GM12801 (cell line): ENCODE data around the gene MAN2C1.

Experiments
- TF ChIP-seq, protein P1 (sequence below): IDR thresholded peaks from one replicate; pipeline ENCODE4 v1.5.1; 2011; ENCODE audit warnings: control low read depth; ENCODE audit not compliant: insufficient read length; ENCODE audit errors: extremely low read depth

MAN2C1 gene

DNA sequence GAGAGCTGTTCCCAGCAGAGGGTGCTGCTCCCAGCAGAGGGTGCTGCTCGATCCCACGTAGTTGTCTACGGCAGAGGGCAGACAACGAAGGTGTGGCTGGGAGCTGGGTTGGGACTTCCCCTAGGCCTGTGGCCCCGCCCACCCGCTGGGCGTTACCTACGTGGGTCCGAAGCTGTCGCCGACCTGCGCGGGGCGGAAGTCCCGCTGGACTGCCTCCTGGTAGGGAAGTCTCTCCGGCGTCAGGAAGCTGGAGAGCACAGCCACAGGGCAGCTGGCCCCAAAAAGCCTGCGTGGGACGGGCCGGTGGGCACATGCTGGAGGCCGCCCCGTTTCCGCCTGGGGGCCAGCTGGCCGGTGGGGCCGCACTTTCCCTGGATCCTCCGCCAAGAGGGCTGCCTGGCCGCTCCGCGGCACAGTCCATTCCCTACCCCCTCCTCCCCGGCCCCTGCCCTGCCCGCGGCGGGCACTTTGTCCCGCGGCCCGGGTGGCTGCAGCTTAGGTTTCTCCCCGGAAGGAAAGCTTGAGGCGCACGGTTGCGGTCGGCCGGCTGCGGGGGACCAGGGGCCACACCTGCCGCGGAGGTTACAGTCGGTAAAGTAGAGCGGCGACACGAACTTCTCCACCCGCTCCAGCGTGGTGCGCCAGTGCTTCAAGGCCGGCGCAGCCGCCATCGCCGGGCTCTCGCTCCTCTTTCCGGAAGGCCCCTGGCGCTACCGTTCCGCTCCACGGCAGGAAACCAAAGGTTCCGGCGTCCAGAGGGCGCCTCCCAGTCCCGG is at the start of gene MAN2C1:
TSS of gene MAN2C1 (minus strand) at position 695 of the 776 bp plus-strand sequence. CDS start at position 671, 24 bp downstream.
- TF ChIP-seq, protein P1, sequence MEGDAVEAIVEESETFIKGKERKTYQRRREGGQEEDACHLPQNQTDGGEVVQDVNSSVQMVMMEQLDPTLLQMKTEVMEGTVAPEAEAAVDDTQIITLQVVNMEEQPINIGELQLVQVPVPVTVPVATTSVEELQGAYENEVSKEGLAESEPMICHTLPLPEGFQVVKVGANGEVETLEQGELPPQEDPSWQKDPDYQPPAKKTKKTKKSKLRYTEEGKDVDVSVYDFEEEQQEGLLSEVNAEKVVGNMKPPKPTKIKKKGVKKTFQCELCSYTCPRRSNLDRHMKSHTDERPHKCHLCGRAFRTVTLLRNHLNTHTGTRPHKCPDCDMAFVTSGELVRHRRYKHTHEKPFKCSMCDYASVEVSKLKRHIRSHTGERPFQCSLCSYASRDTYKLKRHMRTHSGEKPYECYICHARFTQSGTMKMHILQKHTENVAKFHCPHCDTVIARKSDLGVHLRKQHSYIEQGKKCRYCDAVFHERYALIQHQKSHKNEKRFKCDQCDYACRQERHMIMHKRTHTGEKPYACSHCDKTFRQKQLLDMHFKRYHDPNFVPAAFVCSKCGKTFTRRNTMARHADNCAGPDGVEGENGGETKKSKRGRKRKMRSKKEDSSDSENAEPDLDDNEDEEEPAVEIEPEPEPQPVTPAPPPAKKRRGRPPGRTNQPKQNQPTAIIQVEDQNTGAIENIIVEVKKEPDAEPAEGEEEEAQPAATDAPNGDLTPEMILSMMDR = no peak

GRCh38 chr15:75416584-75416983 is 48.2 kb upstream of the MAN2C1 start:
- TF ChIP-seq, protein P1 = no peak

DNA sequence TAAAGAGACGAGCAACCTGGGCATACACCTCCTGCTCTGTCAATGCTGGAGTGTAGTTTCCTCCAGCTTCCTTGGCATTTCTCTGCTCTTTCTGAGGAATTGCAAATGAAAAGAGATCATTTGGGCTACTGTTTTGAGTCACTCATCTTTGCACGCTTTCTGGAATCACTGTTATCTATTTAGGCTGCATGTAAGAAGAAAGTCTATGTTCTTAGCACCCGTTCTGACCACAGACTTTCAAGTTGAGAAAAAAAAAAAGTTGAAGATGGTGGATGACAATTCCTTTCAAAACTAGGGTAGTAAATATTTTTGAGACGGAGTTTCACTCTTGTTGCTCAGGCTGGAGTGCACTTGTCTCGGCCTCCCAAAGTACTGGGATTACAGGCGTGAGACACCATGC is 41.8 kb upstream of the MAN2C1 start:
- TF ChIP-seq, protein P1 = no peak

DNA sequence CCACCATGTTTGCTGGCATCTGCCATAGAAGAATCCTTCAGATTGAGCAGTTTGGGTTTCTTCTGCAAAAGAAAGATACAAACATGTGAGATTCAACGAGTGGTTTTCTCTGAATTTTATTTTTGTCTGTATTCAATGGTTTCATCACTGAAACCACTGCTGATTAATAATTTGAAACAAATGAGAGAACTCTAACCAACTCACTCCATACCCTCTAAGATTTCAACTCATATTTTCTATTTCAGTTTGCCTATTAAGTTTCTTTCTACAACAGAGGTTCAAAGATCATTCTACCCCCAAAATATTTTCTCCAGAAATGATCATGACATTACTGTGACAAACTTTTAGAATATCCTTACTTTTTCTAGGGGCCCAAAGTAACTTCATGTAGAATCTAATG is 38.7 kb upstream of the MAN2C1 start:
- TF ChIP-seq, protein P1 = no peak

- TF ChIP-seq, protein P1 = no peak
These were observed 35.5 kb upstream of the MAN2C1 start for GRCh38 chr15:75403892-75404291.

DNA sequence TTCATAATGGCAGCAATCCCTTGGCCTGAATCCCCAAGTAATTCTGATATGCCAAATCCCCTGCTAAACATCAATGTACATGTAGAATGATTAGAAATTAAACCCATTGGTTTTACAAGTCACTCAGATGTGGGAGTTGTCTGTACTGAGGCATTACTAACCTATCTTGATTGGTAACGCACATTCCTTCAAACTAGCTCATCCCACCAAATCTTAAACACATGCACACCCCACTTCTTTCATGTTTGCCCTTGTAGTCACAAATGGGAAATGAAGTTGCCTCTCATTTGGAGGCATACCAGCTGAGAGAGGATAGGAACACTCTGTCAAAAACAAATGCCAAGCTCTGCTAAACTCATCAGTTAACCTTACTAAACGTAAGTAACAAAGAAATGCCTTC is 29.1 kb upstream of the MAN2C1 start:
- TF ChIP-seq, protein P1 = no peak

DNA sequence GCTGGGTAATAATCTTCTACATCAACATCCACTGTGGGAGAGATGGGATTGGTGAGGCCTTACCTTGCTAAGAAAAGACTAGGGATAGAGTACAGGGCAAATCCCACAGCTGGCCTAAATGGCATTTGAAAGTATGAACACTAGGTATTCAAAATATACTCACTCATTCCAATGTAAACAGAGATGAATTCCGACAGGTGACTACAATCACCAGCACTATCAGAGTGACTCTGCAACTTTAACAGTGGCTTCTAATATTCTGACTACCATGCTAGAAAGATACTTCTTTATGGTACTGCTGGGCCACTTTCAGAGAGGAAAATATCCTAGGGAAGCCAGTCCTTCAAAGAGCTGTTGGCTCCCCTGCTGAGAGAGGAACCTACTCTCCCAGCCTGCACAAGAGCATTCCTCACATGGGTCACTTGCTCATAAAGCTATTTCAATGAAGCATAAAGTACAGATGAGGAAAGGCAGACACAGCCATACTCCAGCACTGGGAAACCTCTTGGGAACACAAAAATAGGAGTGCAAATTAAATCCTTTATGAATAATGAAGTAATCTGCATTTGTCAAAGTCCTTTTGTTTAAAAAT is 21.5 kb upstream of the MAN2C1 start:
- TF ChIP-seq, protein P1 = no peak
